WTC11 (cell line): ENCODE measurements around the gene PSMD10. TPM values are rescaled to one million over a fixed set of nuclear protein-coding genes. Genes with fewer than 3 reads are reported as not detected.

Source experiments
- ATAC-seq: fragments of 200-7000 bp; cut with Tn5 transposase; 2 replicates; pipeline ENCODE4 v1.10.0; 2021; ENCODE audit warnings: mild to moderate bottlenecking, moderate library complexity
- CTCF ChIA-PET: fragments of 300-600 bp; sonication (Branson Sonifier 250); formaldehyde crosslinking; loops from one replicate; lab custom pipeline; 2021; ENCODE audit warnings: antibody characterized with exemption; lab: Charles Lee
- POLR2A ChIA-PET: fragments of 350-600 bp; sonication (Branson Sonifier 250); formaldehyde crosslinking; loops from one replicate; lab custom pipeline; 2021; ENCODE audit warnings: antibody characterized with exemption; lab: Charles Lee
- DNase-seq: peaks from one replicate; pipeline ENCODE4 v3.0.0; 2021; ENCODE audit warnings: low spot score
- H3K27ac Mint-ChIP-seq: 2 replicates; pipeline ENCODE4 v1.8.0; 2021; ENCODE audit warnings: mixed read lengths
- H3K27me3 Mint-ChIP-seq: 2 replicates; pipeline ENCODE4 v1.8.0; 2021; ENCODE audit warnings: low read depth, mild to moderate bottlenecking, moderate library complexity, mixed read lengths
- H3K36me3 Mint-ChIP-seq: 2 replicates; pipeline ENCODE4 v1.8.0; 2021; ENCODE audit warnings: mixed read lengths
- H3K4me1 Mint-ChIP-seq: 2 replicates; pipeline ENCODE4 v1.8.0; 2022; ENCODE audit warnings: mixed read lengths
- H3K4me3 Mint-ChIP-seq: 2 replicates; pipeline ENCODE4 v1.8.0; 2021; ENCODE audit warnings: mild to moderate bottlenecking, moderate library complexity, mixed read lengths
- H3K9me3 Mint-ChIP-seq: 2 replicates; pipeline ENCODE4 v1.8.0; 2021; ENCODE audit warnings: mixed read lengths
- AFF4 ChIP-seq: sonication (generic); formaldehyde crosslinking; IDR thresholded peaks from 2 replicates; pipeline ENCODE4 v1.8.1; 2023; ENCODE audit warnings: mild to moderate bottlenecking, missing genetic modification reagents, borderline replicate concordance
- ARID4B ChIP-seq: sonication (generic); formaldehyde crosslinking; IDR thresholded peaks from 2 replicates; pipeline ENCODE4 v1.8.0; 2023; ENCODE audit warnings: missing genetic modification reagents, mild to moderate bottlenecking, borderline replicate concordance
- ATF2 ChIP-seq: sonication (generic); formaldehyde crosslinking; IDR thresholded peaks from 2 replicates; pipeline ENCODE4 v1.8.1; 2022; ENCODE audit warnings: low read depth, missing genetic modification reagents, borderline replicate concordance
- EMX1 ChIP-seq: fragments of 250-450 bp; sonication (Bioruptor Pico); IDR thresholded peaks from 2 replicates; pipeline ENCODE4 v1.8.0; 2021; ENCODE audit warnings: mild to moderate bottlenecking
- ESRRA ChIP-seq: sonication (generic); formaldehyde crosslinking; IDR thresholded peaks from 2 replicates; pipeline ENCODE4 v1.8.1; 2022; ENCODE audit warnings: mild to moderate bottlenecking, missing genetic modification reagents, borderline replicate concordance
- ETV6 ChIP-seq: sonication (generic); formaldehyde crosslinking; IDR thresholded peaks from 2 replicates; pipeline ENCODE4 v1.8.1; 2022; ENCODE audit warnings: mild to moderate bottlenecking, missing genetic modification reagents
- FOXP1 ChIP-seq: sonication (generic); formaldehyde crosslinking; IDR thresholded peaks from 2 replicates; pipeline ENCODE4 v1.8.0; 2022; ENCODE audit warnings: missing genetic modification reagents, mild to moderate bottlenecking, moderate library complexity, borderline replicate concordance
- NR3C1 ChIP-seq: sonication (generic); formaldehyde crosslinking; conservative IDR thresholded peaks from 2 replicates; pipeline ENCODE4 v1.8.1; 2023; ENCODE audit warnings: low read depth, mild to moderate bottlenecking, missing genetic modification reagents
- PRDM15 ChIP-seq: sonication (generic); formaldehyde crosslinking; IDR thresholded peaks from 2 replicates; pipeline ENCODE4 v1.8.0; 2022; ENCODE audit warnings: missing genetic modification reagents
- PRRX2 ChIP-seq: fragments of 250-450 bp; sonication (Bioruptor Pico); IDR thresholded peaks from 2 replicates; pipeline ENCODE4 v1.8.0; 2021; ENCODE audit warnings: mild to moderate bottlenecking
- RORB ChIP-seq: fragments of 250-450 bp; sonication (Bioruptor Pico); IDR thresholded peaks from 2 replicates; pipeline ENCODE4 v1.9.0; 2021; ENCODE audit warnings: mild to moderate bottlenecking
- TEAD4 ChIP-seq: sonication (generic); formaldehyde crosslinking; IDR thresholded peaks from 2 replicates; pipeline ENCODE4 v1.8.0; 2022; ENCODE audit warnings: mild to moderate bottlenecking, missing genetic modification reagents
- ZMAT4 ChIP-seq: fragments of 250-450 bp; sonication (Bioruptor Pico); IDR thresholded peaks from 2 replicates; pipeline ENCODE4 v1.9.0; 2021; ENCODE audit warnings: mild to moderate bottlenecking
- total RNA-seq: library from RNA; stranded (reverse); gene quantifications from 3 replicates; pipeline ENCODE4 v1.2.3, GENCODE V29; 2021
- TF ChIP-seq, protein P1 (sequence below): fragments of 250-450 bp; sonication (Bioruptor Pico); IDR thresholded peaks from 2 replicates; pipeline ENCODE4 v1.9.0; 2021; ENCODE audit warnings: moderate library complexity, mild to moderate bottlenecking, inconsistent platforms, borderline replicate concordance
- TF ChIP-seq, protein P2 (sequence below): sonication (generic); formaldehyde crosslinking; IDR thresholded peaks from 2 replicates; pipeline ENCODE4 v1.8.0; 2022; ENCODE audit warnings: mild to moderate bottlenecking, missing genetic modification reagents
- TF ChIP-seq, protein P3 (sequence below): sonication (generic); formaldehyde crosslinking; IDR thresholded peaks from 2 replicates; pipeline ENCODE4 v1.8.0; 2023; ENCODE audit warnings: mild to moderate bottlenecking, missing genetic modification reagents
- TF ChIP-seq, protein P4 (sequence below): sonication (generic); formaldehyde crosslinking; IDR thresholded peaks from 2 replicates; pipeline ENCODE4 v1.8.0; 2022; ENCODE audit warnings: mild to moderate bottlenecking, missing genetic modification reagents

The PSMD10 gene
- total RNA-seq, 1 experiment from 2014 or later: 56.4 TPM

DNA sequence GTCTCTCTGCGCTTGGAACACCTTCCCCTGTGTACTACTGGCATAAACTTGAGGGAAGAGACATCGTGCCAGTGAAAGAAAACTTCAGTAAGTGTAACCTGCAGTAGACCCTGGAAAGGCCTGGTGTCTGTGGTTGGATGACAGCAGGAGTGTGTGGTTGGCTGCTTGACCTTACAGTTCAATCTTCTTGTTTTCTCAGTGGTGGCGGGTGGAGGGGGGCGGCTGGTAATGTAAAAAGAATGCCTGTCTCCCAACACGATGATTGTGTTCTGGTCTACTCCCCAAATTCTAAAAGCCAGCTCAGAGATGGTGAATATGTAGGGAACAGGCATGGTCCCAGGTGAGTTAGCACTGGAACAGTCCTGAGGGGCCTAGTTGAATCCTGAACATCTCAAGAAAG, 18.6 kb downstream of the PSMD10 start:
- Mint-ChIP-seq H3K27me3 (no peaks in the 10 kb centered on the region), H3K9me3 (no peaks in the 10 kb centered on the region), H3K36me3 (no peaks in the 10 kb centered on the region), H3K27ac (no peak overlapping the region), H3K4me3 (no peak overlapping the region), H3K4me1 (no peaks in the 10 kb centered on the region)
- ChIA-PET CTCF (no interaction called here), POLR2A (no interaction called here)
- ATAC-seq: no peak
- DNase-seq: no peak
- no peak for TF ChIP-seq ATF2 (CRISPR knock-in tag)
- no peak for TF ChIP-seq AFF4
- TF ChIP-seq NR3C1 (CRISPR knock-in tag): no peak
- TF ChIP-seq, protein P1, sequence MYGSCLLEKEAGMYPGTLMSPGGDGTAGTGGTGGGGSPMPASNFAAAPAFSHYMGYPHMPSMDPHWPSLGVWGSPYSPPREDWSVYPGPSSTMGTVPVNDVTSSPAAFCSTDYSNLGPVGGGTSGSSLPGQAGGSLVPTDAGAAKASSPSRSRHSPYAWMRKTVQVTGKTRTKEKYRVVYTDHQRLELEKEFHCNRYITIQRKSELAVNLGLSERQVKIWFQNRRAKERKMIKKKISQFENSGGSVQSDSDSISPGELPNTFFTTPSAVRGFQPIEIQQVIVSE: no peak
- TF ChIP-seq, protein P2, sequence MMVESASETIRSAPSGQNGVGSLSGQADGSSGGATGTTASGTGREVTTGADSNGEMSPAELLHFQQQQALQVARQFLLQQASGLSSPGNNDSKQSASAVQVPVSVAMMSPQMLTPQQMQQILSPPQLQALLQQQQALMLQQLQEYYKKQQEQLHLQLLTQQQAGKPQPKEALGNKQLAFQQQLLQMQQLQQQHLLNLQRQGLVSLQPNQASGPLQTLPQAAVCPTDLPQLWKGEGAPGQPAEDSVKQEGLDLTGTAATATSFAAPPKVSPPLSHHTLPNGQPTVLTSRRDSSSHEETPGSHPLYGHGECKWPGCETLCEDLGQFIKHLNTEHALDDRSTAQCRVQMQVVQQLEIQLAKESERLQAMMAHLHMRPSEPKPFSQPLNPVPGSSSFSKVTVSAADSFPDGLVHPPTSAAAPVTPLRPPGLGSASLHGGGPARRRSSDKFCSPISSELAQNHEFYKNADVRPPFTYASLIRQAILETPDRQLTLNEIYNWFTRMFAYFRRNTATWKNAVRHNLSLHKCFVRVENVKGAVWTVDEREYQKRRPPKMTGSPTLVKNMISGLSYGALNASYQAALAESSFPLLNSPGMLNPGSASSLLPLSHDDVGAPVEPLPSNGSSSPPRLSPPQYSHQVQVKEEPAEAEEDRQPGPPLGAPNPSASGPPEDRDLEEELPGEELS (CRISPR knock-in tag): no peak
- TF ChIP-seq RORB (CRISPR knock-in tag): no peak
- TF ChIP-seq, protein P3, sequence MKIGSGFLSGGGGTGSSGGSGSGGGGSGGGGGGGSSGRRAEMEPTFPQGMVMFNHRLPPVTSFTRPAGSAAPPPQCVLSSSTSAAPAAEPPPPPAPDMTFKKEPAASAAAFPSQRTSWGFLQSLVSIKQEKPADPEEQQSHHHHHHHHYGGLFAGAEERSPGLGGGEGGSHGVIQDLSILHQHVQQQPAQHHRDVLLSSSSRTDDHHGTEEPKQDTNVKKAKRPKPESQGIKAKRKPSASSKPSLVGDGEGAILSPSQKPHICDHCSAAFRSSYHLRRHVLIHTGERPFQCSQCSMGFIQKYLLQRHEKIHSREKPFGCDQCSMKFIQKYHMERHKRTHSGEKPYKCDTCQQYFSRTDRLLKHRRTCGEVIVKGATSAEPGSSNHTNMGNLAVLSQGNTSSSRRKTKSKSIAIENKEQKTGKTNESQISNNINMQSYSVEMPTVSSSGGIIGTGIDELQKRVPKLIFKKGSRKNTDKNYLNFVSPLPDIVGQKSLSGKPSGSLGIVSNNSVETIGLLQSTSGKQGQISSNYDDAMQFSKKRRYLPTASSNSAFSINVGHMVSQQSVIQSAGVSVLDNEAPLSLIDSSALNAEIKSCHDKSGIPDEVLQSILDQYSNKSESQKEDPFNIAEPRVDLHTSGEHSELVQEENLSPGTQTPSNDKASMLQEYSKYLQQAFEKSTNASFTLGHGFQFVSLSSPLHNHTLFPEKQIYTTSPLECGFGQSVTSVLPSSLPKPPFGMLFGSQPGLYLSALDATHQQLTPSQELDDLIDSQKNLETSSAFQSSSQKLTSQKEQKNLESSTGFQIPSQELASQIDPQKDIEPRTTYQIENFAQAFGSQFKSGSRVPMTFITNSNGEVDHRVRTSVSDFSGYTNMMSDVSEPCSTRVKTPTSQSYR (CRISPR knock-in tag): no peak
- no peak for TF ChIP-seq ESRRA
- TF ChIP-seq, protein P4, sequence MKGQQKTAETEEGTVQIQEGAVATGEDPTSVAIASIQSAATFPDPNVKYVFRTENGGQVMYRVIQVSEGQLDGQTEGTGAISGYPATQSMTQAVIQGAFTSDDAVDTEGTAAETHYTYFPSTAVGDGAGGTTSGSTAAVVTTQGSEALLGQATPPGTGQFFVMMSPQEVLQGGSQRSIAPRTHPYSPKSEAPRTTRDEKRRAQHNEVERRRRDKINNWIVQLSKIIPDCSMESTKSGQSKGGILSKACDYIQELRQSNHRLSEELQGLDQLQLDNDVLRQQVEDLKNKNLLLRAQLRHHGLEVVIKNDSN (CRISPR knock-in tag): no peak
- TF ChIP-seq EMX1 (CRISPR knock-in tag): no peak
- TF ChIP-seq FOXP1 (CRISPR knock-in tag): no peak
- no peak for TF ChIP-seq PRDM15 (CRISPR knock-in tag)
- TF ChIP-seq ZMAT4 (CRISPR knock-in tag): no peak
- TF ChIP-seq ARID4B: no peak
- no peak for TF ChIP-seq PRRX2 (CRISPR knock-in tag)
- TF ChIP-seq TEAD4 (CRISPR knock-in tag): no peak
- TF ChIP-seq ETV6 (CRISPR knock-in tag): no peak
